NCI-H2029 (cell line): Measurements from ENCODE around the gene VSIG10L2.
A peak's percentile ranks its signal among the peaks of the same experiment; 100 is the strongest.

Source experiments
- DNase-seq: peaks from one replicate; lab custom pipeline; 2025; lab: John Stamatoyannopoulos, UW

The VSIG10L2 gene

GRCh38 chr11:125929445-125930075 is 16.3 kb upstream of the VSIG10L2 start:
- no peak for DNase-seq

- no peak for DNase-seq
Observed at GRCh38 chr11:125930076-125930450, 15.8 kb upstream of the VSIG10L2 start.

- no peak for DNase-seq
Observed at GRCh38 chr11:125931116-125931515, 14.7 kb upstream of the VSIG10L2 start.

GRCh38 chr11:125931668-125932067 is 14.2 kb upstream of the VSIG10L2 start:
- no peak for DNase-seq

- no peak for DNase-seq
Observed at GRCh38 chr11:125932301-125932700, 13.5 kb upstream of the VSIG10L2 start.

GRCh38 chr11:125933030-125933813 is 12.6 kb upstream of the VSIG10L2 start:
- no peak for DNase-seq

- no peak for DNase-seq
Observed at GRCh38 chr11:125934473-125934872, 11.4 kb upstream of the VSIG10L2 start.

- no peak for DNase-seq
Observed at GRCh38 chr11:125935056-125935455, 10.8 kb upstream of the VSIG10L2 start.

GRCh38 chr11:125935618-125936199 is 10.1 kb upstream of the VSIG10L2 start:
- DNase-seq, result no peak

- no peak for DNase-seq
Observed at GRCh38 chr11:125938418-125938817, 7.4 kb upstream of the VSIG10L2 start.

- no peak for DNase-seq
Observed at GRCh38 chr11:125939081-125939521, 6.7 kb upstream of the VSIG10L2 start.

GRCh38 chr11:125940145-125940544 is 5.7 kb upstream of the VSIG10L2 start:
- no peak for DNase-seq

GRCh38 chr11:125941267-125941618 is 4.6 kb upstream of the VSIG10L2 start:
- DNase-seq, result no peak

- DNase-seq, result peak; percentile 80
Observed at GRCh38 chr11:125941619-125942611, 3.9 kb upstream of the VSIG10L2 start.

- DNase-seq, result no peak
Observed at GRCh38 chr11:125942771-125943428, 2.9 kb upstream of the VSIG10L2 start.

GRCh38 chr11:125943661-125944349 is 2.0 kb upstream of the VSIG10L2 start:
- no peak for DNase-seq

- DNase-seq, result no peak
Observed at GRCh38 chr11:125944350-125945010, 1.4 kb upstream of the VSIG10L2 start.

- no peak for DNase-seq
Observed at GRCh38 chr11:125945011-125945796, 640 bp upstream of the VSIG10L2 start.

GRCh38 chr11:125946712-125947418 is 1.0 kb downstream of the VSIG10L2 start:
- DNase-seq, result no peak
